ENCODE results near the gene SLX4IP. TPM values are rescaled to one million over a fixed set of nuclear protein-coding genes. Genes with fewer than 3 reads are reported as not detected.

The SLX4IP gene
- total and polyA plus RNA-seq, 4 donors: 1.2 to 9.5 (median 4.3) TPM

DNA sequence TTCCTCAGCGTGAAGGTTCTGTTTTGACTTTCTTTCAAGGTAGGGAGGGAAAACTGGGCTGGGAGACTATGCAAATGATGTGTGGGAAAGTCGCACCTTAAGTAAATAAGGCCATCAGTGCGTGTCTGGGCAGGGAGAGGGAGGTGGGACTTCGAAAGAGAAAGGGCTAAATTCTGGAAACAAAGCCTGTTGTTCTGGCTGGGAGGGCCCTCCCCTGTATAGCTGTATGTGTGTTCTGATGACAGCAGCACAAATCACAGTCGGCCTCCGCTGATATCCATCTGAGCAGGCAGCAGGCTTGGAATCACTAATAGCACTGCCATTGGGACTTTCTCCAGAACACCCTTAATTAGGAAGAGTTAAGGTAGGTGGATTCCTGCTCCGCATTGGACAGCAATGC lies 219.5 kb downstream of the SLX4IP start:
- Histone ChIP-seq H3K27me3 (ENCODE audit: control insufficient read depth in 3 of 3, insufficient read depth in 3 of 3, low read length in 2 of 3) (no peaks in the 10 kb centered on the region), H3K9ac (ENCODE audit: insufficient read depth in 1 of 2, low read length in 2 of 2) (no peak overlapping the region), H3K9me3 (ENCODE audit: control insufficient read depth in 4 of 4, insufficient read depth in 3 of 4, low read length in 3 of 4) (no peaks in the 10 kb centered on the region), H3K4me3 (no peak overlapping the region), H3K27ac (ENCODE audit: low read depth in 1 of 2, low read length in 1 of 2) (peak overlapping the region in 1 of 2 donors; percentile 35), H3K4me1 (ENCODE audit: control insufficient read depth in 5 of 5, insufficient read depth in 5 of 5, low read length in 5 of 5) (peaks cover 16 to 40% (median 26%) of the 10 kb centered on the region in 5 donors), H3K36me3 (ENCODE audit: control insufficient read depth in 4 of 4, insufficient read depth in 4 of 4, low read length in 4 of 4) (peaks cover 4 to 44% (median 30%) of the 10 kb centered on the region in 4 donors)
- DNase-seq (no peak), ATAC-seq (ENCODE audit: insufficient read depth, low FRiP score) (no peak)
- TF ChIP-seq, protein P1, sequence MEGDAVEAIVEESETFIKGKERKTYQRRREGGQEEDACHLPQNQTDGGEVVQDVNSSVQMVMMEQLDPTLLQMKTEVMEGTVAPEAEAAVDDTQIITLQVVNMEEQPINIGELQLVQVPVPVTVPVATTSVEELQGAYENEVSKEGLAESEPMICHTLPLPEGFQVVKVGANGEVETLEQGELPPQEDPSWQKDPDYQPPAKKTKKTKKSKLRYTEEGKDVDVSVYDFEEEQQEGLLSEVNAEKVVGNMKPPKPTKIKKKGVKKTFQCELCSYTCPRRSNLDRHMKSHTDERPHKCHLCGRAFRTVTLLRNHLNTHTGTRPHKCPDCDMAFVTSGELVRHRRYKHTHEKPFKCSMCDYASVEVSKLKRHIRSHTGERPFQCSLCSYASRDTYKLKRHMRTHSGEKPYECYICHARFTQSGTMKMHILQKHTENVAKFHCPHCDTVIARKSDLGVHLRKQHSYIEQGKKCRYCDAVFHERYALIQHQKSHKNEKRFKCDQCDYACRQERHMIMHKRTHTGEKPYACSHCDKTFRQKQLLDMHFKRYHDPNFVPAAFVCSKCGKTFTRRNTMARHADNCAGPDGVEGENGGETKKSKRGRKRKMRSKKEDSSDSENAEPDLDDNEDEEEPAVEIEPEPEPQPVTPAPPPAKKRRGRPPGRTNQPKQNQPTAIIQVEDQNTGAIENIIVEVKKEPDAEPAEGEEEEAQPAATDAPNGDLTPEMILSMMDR (IDR thresholded peaks at IDR 0.05; ENCODE audit: control extremely low read depth, extremely low read depth): no peak
- 56 to 81% methylated on average over 7 of the region's 7 CpGs for WGBS, 2 donors

DNA sequence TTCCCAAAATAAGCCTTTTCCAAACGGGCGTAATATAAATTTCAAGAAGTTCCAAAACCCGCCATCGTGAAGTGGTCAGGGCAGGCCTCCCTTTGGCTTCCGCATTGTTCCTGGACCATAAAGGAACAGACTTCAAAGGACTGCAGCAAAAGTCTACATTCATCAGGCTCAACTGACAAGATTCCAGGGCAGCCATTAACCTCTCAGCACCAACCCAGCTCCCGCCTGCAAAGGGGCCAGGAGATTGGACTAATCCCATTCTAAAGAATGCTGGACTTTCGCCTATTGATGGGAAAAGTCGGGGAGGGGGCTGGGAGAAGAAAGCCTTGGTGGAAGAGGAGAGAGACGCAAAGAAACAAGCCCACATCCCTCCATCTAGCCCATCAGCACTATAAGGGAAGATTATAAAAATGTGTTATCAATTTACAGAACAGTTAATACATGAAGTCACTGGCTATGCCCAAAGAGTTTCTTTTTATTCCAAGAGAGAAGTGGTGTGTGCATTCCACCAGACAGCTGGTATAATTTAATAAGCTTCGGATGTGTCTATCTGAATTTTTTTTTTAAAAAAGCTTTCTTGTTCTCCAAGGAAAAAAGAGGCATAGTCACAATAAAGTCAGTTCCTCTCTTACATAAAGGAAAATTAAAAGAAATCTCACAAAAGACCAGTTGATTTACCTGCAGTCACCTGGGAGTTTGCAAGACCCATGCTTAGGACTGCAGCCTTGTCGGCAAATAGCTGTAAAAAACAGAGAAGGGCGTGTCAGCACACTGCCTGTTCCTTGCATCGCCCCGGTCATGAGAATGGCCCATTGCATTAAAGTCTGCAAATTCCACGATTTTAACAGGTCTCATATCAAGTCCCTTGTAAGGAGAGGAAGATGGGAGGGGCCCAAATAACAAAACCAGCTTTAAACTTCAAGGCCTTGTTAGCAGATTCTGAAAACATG lies 220.9 kb downstream of the SLX4IP start:
- DNase-seq (peak in 1 of 3 donors; percentile 29), ATAC-seq (ENCODE audit: insufficient read depth, low FRiP score) (no peak)
- TF ChIP-seq, protein P1 (IDR thresholded peaks at IDR 0.05; ENCODE audit: control extremely low read depth, extremely low read depth): no peak
- 86 to 91% methylated on average over 15 of the region's 15 CpGs for WGBS, 2 donors
- Histone ChIP-seq H3K27me3 (ENCODE audit: control insufficient read depth in 3 of 3, insufficient read depth in 3 of 3, low read length in 2 of 3) (no peaks in the 10 kb centered on the region), H3K36me3 (ENCODE audit: control insufficient read depth in 4 of 4, insufficient read depth in 4 of 4, low read length in 4 of 4) (peaks cover 0 to 41% (median 30%) of the 10 kb centered on the region in 4 donors), H3K9ac (ENCODE audit: insufficient read depth in 1 of 2, low read length in 2 of 2) (no peak overlapping the region), H3K4me3 (no peak overlapping the region), H3K27ac (ENCODE audit: low read depth in 1 of 2, low read length in 1 of 2) (no peak overlapping the region), H3K4me1 (ENCODE audit: control insufficient read depth in 5 of 5, insufficient read depth in 5 of 5, low read length in 5 of 5) (peaks cover 16 to 45% (median 26%) of the 10 kb centered on the region in 5 donors), H3K9me3 (ENCODE audit: control insufficient read depth in 4 of 4, insufficient read depth in 3 of 4, low read length in 3 of 4) (no peaks in the 10 kb centered on the region)

DNA sequence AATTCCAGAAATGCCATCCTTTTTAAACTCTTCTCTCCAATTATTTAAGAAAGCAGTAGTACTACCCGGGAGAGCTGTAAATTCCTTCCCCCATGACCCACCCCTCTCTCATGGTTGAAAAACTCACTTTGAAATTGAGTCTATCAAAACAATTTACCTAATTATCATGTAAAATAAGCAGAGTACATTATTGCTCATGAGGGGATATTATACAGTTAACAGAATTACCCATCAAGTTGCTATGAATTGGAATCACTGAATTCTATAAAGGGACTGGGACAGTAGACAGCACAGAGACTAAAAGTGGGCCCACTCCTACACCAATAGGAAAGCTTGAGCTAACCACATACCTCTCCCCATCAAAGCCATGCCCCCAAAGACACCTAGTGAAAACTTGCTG lies 222.3 kb downstream of the SLX4IP start:
- Histone ChIP-seq H3K9me3 (ENCODE audit: control insufficient read depth in 4 of 4, insufficient read depth in 3 of 4, low read length in 3 of 4) (no peaks in the 10 kb centered on the region), H3K9ac (ENCODE audit: insufficient read depth in 1 of 2, low read length in 2 of 2) (no peak overlapping the region), H3K27ac (ENCODE audit: low read depth in 1 of 2, low read length in 1 of 2) (no peak overlapping the region), H3K27me3 (ENCODE audit: control insufficient read depth in 3 of 3, insufficient read depth in 3 of 3, low read length in 2 of 3) (no peaks in the 10 kb centered on the region), H3K4me1 (ENCODE audit: control insufficient read depth in 5 of 5, insufficient read depth in 5 of 5, low read length in 5 of 5) (peaks cover 16 to 39% (median 24%) of the 10 kb centered on the region in 5 donors), H3K36me3 (ENCODE audit: control insufficient read depth in 4 of 4, insufficient read depth in 4 of 4, low read length in 4 of 4) (peaks cover 0 to 43% (median 34%) of the 10 kb centered on the region in 4 donors), H3K4me3 (no peak overlapping the region)
- WGBS, 2 donors: 91 to 97% methylated on average over 1 of the region's 1 CpG
- TF ChIP-seq, protein P1 (IDR thresholded peaks at IDR 0.05; ENCODE audit: control extremely low read depth, extremely low read depth): no peak
- ATAC-seq (ENCODE audit: insufficient read depth, low FRiP score) (no peak), DNase-seq (no peak)
